SW 1271 (cell line): Measurements from ENCODE around the gene UBXN10.

Experiments
- DNase-seq, 2 experiments: peaks; one replicate each; lab custom pipeline; 2025; lab: John Stamatoyannopoulos, UW

UBXN10 gene

GRCh38 chr1:20183035-20183434 is 2.9 kb upstream of the UBXN10 start:
- no peak for DNase-seq

- DNase-seq, result no peak
Measured at GRCh38 chr1:20183616-20184271, 2.2 kb upstream of the UBXN10 start.

GRCh38 chr1:20184481-20184900 is 1.4 kb upstream of the UBXN10 start:
- no peak for DNase-seq

GRCh38 chr1:20184997-20185833 is 681 bp upstream of the UBXN10 start:
- DNase-seq, result no peak

- DNase-seq, result no peak
Measured at GRCh38 chr1:20187103-20187812, 1.4 kb downstream of the UBXN10 start.

- no peak for DNase-seq
Measured at GRCh38 chr1:20187813-20188454, 2.0 kb downstream of the UBXN10 start.

GRCh38 chr1:20188455-20188817 is 2.5 kb downstream of the UBXN10 start:
- no peak for DNase-seq

- DNase-seq, result no peak
Measured at GRCh38 chr1:20189664-20190063, 3.8 kb downstream of the UBXN10 start.

- DNase-seq, result no peak
Measured at GRCh38 chr1:20190256-20191160, 4.6 kb downstream of the UBXN10 start.

GRCh38 chr1:20191266-20191825 is 5.5 kb downstream of the UBXN10 start:
- DNase-seq, result no peak

- DNase-seq, result no peak
Measured at GRCh38 chr1:20192364-20192763, 6.5 kb downstream of the UBXN10 start.

- no peak for DNase-seq
Measured at GRCh38 chr1:20192871-20193411, 7.0 kb downstream of the UBXN10 start.

GRCh38 chr1:20194224-20194623 is 8.3 kb downstream of the UBXN10 start:
- DNase-seq, result no peak

- peak in 1 of 2 experiments; percentile 13 for DNase-seq
Measured at GRCh38 chr1:20194757-20195461, 9.0 kb downstream of the UBXN10 start.

GRCh38 chr1:20195462-20195780 is 9.5 kb downstream of the UBXN10 start:
- DNase-seq, result no peak

GRCh38 chr1:20197329-20197791 is 11.5 kb downstream of the UBXN10 start:
- DNase-seq, result no peak

GRCh38 chr1:20198296-20198695 is 12.4 kb downstream of the UBXN10 start:
- DNase-seq, result no peak

- DNase-seq, result no peak
Measured at GRCh38 chr1:20198918-20199317, 13.0 kb downstream of the UBXN10 start.

GRCh38 chr1:20199403-20199802 is 13.5 kb downstream of the UBXN10 start:
- DNase-seq, result no peak

GRCh38 chr1:20199840-20200239 is 13.9 kb downstream of the UBXN10 start:
- no peak for DNase-seq
